Stimulated activated naive CD8-positive, alpha-beta T cell treated with anti-CD3 and anti-CD28 coated beads, Interleukin-15, amount 100 ng/mL, for 72 hours (primary cell): ENCODE results near the gene STPG4.
"Not testable (repeated sequence)": the region's sequence is repeated elsewhere in the genome, so short reads cannot be mapped to it uniquely, and the experiment has no call there.

ENCODE experiments used
- ATAC-seq: fragments of 150-1000 bp; cut with Tn5 transposase; 2 replicates; pipeline ENCODE4 v1.10.0; 2021; ENCODE audit warnings: mild to moderate bottlenecking, moderate library complexity
- DNase-seq, 2 donors: peaks; one replicate each; pipeline ENCODE4 v3.0.0; 2021 to 2022
- H3K27ac Mint-ChIP-seq, 2 donors: one replicate each; pipeline ENCODE4 v1.8.0; 2022; ENCODE audit warnings: mild to moderate bottlenecking in 2 of 2, mixed read lengths in 2 of 2, moderate library complexity in 2 of 2
- H3K27me3 Mint-ChIP-seq: one replicate; pipeline ENCODE4 v1.8.0; 2022; ENCODE audit warnings: mixed read lengths
- H3K4me1 Mint-ChIP-seq: one replicate; pipeline ENCODE4 v1.8.0; 2022; ENCODE audit warnings: mild to moderate bottlenecking, mixed read lengths
- H3K4me3 Mint-ChIP-seq, 2 donors: one replicate each; pipeline ENCODE4 v1.8.0; 2022; ENCODE audit warnings: mild to moderate bottlenecking in 2 of 2, mixed read lengths in 2 of 2, moderate library complexity in 1 of 2
- H3K9me3 Mint-ChIP-seq, 2 donors: one replicate each; pipeline ENCODE4 v1.8.0; 2022; ENCODE audit warnings: mixed read lengths in 2 of 2

Gene STPG4

GRCh38 chr2:47180531-47180930 lies 25.4 kb upstream of the STPG4 start:
- no peak for DNase-seq
- Mint-ChIP-seq H3K27ac (no peak overlapping the region), H3K4me3 (no peak overlapping the region), H3K9me3 (no peaks in the 10 kb centered on the region), H3K4me1 (peaks cover 21% of the 10 kb centered on the region), H3K27me3 (no peaks in the 10 kb centered on the region)
- no peak for ATAC-seq

DNA sequence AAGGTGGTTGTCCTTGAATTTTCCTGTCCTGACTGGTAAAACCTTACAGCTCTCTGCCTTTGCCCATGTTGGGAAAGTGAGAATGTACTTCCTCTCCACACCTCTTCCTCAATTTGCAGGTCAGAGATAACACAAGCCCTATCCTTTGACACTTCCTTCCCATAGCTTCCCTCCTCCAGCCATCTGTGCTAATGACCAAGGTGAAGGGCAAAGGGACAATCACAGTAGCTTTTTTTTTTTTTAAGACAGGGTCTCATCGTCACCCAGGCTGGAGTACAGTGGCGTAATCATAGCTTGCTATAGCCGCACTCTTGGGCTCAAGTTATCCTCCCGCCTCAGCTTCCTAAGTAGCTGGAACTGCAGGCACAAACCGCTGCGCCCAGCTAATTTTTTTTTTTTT lies 24.3 kb upstream of the STPG4 start:
- Mint-ChIP-seq H3K9me3 (no peaks in the 10 kb centered on the region), H3K4me3 (no peak overlapping the region), H3K27ac (no peak overlapping the region), H3K4me1 (peaks cover 29% of the 10 kb centered on the region), H3K27me3 (no peaks in the 10 kb centered on the region)
- DNase-seq (no peak), ATAC-seq (no peak)

GRCh38 chr2:47178341-47178740 lies 23.2 kb upstream of the STPG4 start:
- H3K27ac Mint-ChIP-seq: no peak overlapping the region
- no peak for ATAC-seq
- no peak for DNase-seq
- H3K27me3 Mint-ChIP-seq: no peaks in the 10 kb centered on the region
- peaks cover 39% of the 10 kb centered on the region for H3K4me1 Mint-ChIP-seq
- no peak overlapping the region for H3K4me3 Mint-ChIP-seq
- H3K9me3 Mint-ChIP-seq: no peaks in the 10 kb centered on the region

DNA sequence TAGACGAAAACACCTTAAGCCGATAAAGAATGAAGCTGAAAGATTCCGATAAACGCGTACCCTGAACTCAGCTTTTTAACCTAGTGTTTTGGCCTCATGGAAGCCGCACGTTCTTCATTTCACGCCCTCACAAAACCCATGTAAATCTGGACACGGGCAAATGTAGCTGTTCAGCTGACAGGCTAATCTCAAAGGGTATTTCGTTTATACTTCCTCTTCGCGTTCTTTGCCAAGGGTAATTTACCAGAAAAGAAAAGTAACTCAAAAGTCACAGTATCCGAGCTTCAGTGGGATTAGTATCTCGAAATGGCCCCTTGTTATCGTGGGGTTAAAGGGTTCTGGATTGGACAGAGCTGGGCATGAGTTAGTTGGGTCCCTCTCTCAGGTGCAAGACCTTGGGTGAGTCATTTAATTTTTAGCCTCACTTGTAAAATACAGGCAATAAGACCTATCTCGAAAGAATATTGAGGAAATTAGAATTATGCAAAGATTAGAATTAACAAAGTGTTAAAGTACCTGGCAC lies 22.0 kb upstream of the STPG4 start:
- ATAC-seq (no peak), DNase-seq (no peak)
- no peaks in the 10 kb centered on the region for H3K27me3 Mint-ChIP-seq
- peak overlapping the region; percentile 99 to 100 for H3K27ac Mint-ChIP-seq
- H3K4me1 Mint-ChIP-seq: peaks cover 52% of the 10 kb centered on the region
- H3K4me3 Mint-ChIP-seq: peak overlapping the region; percentile 93 to 98
- no peaks in the 10 kb centered on the region for H3K9me3 Mint-ChIP-seq

DNA sequence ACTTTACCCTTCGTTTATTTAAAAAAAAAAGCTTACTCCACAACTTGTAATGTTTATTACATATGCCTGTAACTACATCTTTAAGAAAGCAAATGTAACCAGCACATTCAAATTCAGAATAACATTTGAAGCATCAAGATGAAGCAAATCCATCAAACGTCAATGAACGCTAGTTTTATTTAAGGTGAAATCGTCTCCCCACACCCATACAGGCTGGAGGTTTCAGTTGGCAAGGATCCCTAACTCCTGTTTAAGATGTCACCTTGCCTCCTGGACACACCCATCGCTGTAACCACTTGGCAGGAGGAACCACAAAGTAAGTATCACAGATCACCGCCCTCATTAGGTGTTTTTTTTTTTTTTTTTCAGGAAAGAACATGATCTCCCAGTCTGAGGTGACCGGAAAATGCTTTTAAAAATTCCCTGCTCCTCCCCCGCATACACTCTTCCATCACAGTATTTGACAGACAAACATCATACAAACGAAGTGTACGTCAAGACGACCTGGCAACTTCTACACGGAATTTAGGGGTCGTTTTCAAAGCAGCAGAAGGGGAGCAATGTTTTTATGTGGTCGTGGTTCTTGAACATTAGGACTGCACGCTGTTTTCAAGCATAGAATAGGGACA lies 19.7 kb upstream of the STPG4 start:
- H3K4me1 Mint-ChIP-seq: peaks cover 73% of the 10 kb centered on the region
- ATAC-seq: peak; percentile 33
- no peaks in the 10 kb centered on the region for H3K9me3 Mint-ChIP-seq
- peak; percentile 11 to 54 for DNase-seq
- no peaks in the 10 kb centered on the region for H3K27me3 Mint-ChIP-seq
- peak overlapping the region; percentile 98 for H3K27ac Mint-ChIP-seq
- peak overlapping the region; percentile 94 to 98 for H3K4me3 Mint-ChIP-seq

DNA sequence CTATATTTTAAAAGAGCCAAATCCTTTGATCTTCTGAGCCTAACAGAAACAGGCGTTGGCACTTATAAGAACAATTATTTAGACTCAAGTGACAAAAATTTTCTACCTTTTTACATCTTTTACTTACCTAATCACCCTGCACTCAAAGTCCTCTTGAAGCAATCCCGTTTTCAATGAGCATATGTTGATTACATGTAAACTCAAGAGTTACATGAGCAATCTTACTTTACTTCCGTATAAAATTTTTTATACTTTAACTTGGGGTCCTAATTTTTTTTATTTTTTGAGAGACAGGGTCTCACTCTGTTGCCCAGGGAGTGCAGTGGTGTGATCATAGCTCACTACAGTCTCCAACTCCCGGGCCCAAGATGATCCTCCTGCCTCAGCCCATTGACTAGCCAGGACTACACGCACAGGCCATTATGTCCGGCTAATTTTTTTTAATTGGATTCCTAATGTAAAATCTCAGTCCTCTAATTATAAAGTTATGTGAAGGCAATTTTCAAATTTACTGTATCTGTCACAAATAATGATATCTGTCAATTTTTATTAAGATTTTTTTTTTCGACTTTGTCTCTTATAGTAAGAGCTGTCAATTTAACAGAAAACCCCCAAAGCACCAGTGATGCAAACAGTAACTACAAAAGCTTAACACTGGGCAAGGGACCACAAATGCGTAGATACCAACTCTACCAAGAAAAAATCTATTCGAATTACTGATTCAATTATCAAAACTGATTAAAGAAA lies 19.1 kb upstream of the STPG4 start:
- no peaks in the 10 kb centered on the region for H3K9me3 Mint-ChIP-seq
- no peaks in the 10 kb centered on the region for H3K27me3 Mint-ChIP-seq
- H3K4me1 Mint-ChIP-seq: peaks cover 76% of the 10 kb centered on the region
- peak overlapping the region; percentile 94 to 98 for H3K4me3 Mint-ChIP-seq
- H3K27ac Mint-ChIP-seq: peak overlapping the region; percentile 98
- no peak for DNase-seq
- ATAC-seq: no peak

GRCh38 chr2:47172922-47173695 lies 18.0 kb upstream of the STPG4 start:
- H3K27ac Mint-ChIP-seq: peak overlapping the region in 1 of 2 donors; percentile 47
- peaks cover 85% of the 10 kb centered on the region for H3K4me1 Mint-ChIP-seq

DNA sequence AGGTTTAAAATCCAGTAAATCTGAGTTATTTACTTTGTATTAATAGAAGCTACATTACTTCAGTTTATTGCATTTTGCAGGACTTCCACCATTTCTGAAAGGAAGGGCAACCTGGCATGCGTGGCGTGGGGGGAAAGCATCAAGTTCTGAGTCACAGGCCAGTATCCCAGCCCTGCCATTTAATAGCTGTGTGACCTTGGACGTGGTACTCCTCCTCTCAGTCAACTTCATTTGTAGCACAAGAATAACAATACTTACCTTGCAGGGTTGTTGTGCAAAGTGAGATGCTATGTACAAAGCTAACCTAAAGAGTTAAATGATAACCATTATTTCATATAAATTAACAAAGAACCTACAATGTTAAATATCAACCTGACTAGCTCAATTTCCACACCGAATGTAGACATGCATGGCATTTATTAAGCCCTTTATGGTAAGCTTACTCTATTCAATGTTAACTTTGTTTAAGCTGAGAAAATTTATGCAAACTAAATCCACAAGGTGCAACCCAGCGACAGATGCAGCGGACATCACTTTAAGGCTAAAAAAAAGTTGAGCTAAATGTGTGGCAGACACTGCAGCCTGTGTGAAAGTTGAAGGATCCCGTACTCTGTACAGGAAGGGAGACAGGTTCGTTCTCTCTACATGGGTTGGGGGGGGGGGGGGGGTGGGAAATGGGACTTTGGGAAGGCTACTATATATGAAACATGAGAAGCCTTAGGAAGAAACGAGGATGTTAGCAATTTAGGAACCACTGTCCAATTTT lies 17.2 kb upstream of the STPG4 start:
- H3K27ac Mint-ChIP-seq: peak overlapping the region in 1 of 2 donors; percentile 76
- ATAC-seq (no peak), DNase-seq (no peak)
- no peaks in the 10 kb centered on the region for H3K9me3 Mint-ChIP-seq
- H3K27me3 Mint-ChIP-seq: no peaks in the 10 kb centered on the region
- peak overlapping the region; percentile 94 to 98 for H3K4me3 Mint-ChIP-seq
- peaks cover 80% of the 10 kb centered on the region for H3K4me1 Mint-ChIP-seq

More at GRCh38 chr2:47172922-47173695, 18.0 kb upstream of the STPG4 start:
- Mint-ChIP-seq H3K4me3 (peak overlapping the region; percentile 94 to 98), H3K27me3 (no peaks in the 10 kb centered on the region), H3K9me3 (no peaks in the 10 kb centered on the region)
- no peak for DNase-seq
- ATAC-seq: no peak

DNA sequence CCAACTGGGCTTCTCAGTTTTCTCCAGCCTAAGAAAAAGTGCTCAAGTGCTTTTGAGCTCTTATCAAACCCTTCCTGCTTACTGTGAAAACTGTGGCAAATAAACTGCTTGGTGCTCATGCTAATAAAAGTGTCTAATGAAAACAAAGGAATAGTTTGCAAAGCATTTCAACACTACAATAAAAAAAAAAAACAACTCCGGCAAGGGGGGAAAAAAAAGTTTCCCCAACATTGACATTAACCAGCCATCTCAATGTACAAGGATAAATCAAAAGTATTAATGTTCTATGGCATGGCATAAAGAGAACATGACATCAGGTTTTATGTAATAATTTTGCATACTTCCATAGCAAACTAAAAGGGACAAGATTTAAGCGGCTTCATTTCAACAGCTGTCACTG lies 14.7 kb upstream of the STPG4 start:
- Mint-ChIP-seq H3K27ac (peak overlapping the region in 1 of 2 donors; percentile 92), H3K4me1 (peaks cover 72% of the 10 kb centered on the region), H3K27me3 (no peaks in the 10 kb centered on the region), H3K9me3 (no peaks in the 10 kb centered on the region), H3K4me3 (no peak overlapping the region)
- DNase-seq (no peak), ATAC-seq (no peak)

DNA sequence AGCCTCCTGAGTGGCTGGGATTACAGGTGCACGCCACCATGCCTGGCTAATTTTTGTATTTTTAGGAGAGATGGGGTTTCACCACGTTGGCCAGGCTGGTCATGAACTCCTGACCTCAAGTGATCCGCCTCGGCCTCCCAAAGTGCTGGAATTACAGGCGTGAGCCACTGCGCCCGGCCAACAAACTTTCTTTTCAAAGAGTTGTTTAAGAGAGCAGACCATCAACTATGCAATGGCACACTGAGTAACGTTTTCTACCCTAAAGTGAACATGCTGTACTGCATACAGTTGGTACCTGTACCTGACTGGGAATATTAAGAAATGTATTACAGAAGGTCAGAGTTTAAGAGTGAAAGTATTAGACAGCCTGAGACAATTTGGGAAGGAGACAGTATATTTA lies 13.8 kb upstream of the STPG4 start:
- not testable (repeated sequence) for H3K4me3 Mint-ChIP-seq

GRCh38 chr2:47167149-47167548 lies 12.0 kb upstream of the STPG4 start:
- Mint-ChIP-seq H3K4me1 (peaks cover 69% of the 10 kb centered on the region), H3K27ac (no peak overlapping the region), H3K27me3 (no peaks in the 10 kb centered on the region), H3K9me3 (no peaks in the 10 kb centered on the region), H3K4me3 (no peak overlapping the region)
- ATAC-seq (no peak), DNase-seq (no peak)

More for the DNA sequence above, 13.8 kb upstream of the STPG4 start:
- not testable (repeated sequence) for DNase-seq, H3K27me3 Mint-ChIP-seq, H3K9me3 Mint-ChIP-seq, H3K27ac Mint-ChIP-seq, ATAC-seq
- H3K4me1 Mint-ChIP-seq: peaks cover 74% of the 10 kb centered on the region

DNA sequence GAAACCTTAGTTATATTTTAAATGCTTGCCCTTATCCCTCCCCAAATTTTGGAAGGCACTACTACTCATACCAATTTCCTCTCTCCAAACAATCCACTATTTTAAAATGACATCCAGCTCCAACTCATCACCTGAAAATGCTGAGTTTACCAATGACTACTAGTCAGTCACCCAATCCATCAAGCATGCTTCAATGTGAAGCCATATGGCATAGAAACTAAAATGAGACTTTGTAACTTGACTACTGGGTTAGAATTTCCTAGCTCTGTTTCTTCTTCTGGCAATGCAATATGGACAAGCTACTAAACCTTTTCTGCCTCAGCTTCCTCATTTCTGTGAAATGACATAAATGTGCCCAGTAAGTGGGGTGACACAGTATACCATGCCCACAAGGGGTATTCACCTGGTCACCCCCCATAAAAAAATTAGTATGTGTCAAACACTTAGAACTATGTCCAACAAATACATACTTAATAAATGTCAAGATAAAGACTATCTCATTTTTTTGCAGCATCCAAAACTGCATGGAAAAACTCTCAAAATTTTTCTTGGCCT lies 10.0 kb upstream of the STPG4 start:
- Mint-ChIP-seq H3K9me3 (no peaks in the 10 kb centered on the region), H3K4me3 (peak overlapping the region in 1 of 2 donors; percentile 42), H3K27me3 (no peaks in the 10 kb centered on the region), H3K4me1 (peaks cover 51% of the 10 kb centered on the region), H3K27ac (peak overlapping the region in 1 of 2 donors; percentile 1)
- no peak for DNase-seq
- peak; percentile 54 for ATAC-seq

DNA sequence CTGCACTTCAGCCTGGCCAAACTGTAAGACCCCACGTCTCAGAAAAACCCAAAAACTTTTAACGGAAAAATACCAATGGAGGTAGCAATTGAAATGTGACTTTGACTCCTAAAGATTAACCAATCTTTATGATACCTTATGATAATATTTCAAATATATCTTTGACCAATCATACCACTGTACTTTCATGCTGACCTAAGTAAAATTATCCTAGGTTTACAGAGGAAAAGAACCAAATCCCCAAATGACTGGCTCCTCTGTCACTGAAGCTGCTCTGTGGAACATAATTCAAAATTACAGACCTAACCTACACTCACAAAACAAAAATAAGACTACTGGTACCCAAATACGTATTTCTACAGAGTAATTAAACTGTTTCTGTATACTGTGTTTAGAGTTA lies 7.7 kb upstream of the STPG4 start:
- Mint-ChIP-seq H3K4me3 (no peak overlapping the region), H3K4me1 (peaks cover 34% of the 10 kb centered on the region), H3K27me3 (no peaks in the 10 kb centered on the region), H3K27ac (no peak overlapping the region), H3K9me3 (no peaks in the 10 kb centered on the region)
- no peak for ATAC-seq
- DNase-seq: no peak

DNA sequence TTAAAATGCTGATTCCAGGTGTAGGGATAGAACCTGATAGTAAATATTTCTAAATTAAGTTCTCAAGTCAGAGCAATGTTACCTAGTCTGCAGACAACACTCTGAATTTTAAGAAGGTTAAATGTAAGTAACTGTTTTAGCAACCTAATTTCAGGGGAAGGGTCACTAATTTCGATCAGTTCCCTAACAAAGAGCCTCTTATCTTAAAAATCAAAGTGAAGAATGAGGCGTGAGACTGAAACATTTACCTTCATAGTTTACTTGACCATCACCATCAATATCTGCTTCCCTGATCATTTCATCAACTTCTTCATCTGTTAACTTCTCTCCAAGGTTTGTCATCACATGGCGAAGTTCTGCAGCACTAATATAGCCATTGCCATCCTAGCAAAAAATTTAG lies 6.4 kb upstream of the STPG4 start:
- DNase-seq (no peak), ATAC-seq (no peak)
- no peak overlapping the region for H3K27ac Mint-ChIP-seq
- H3K27me3 Mint-ChIP-seq: no peaks in the 10 kb centered on the region
- H3K9me3 Mint-ChIP-seq: no peaks in the 10 kb centered on the region
- H3K4me3 Mint-ChIP-seq: no peak overlapping the region
- peaks cover 41% of the 10 kb centered on the region for H3K4me1 Mint-ChIP-seq

GRCh38 chr2:47160660-47161059 lies 5.6 kb upstream of the STPG4 start:
- H3K27me3 Mint-ChIP-seq: no peaks in the 10 kb centered on the region
- no peak overlapping the region for H3K27ac Mint-ChIP-seq
- no peaks in the 10 kb centered on the region for H3K9me3 Mint-ChIP-seq
- DNase-seq (no peak), ATAC-seq (no peak)
- H3K4me1 Mint-ChIP-seq: peaks cover 46% of the 10 kb centered on the region
- H3K4me3 Mint-ChIP-seq: no peak overlapping the region
